Cardiac muscle cell (in vitro differentiated cells and primary cell): Measurements from ENCODE around the gene PIK3R5. TPM values are rescaled to one million over a fixed set of nuclear protein-coding genes. Genes with fewer than 3 reads are reported as not detected.

Experiments used
- DNase-seq, 2 donors: peaks; one replicate each; pipeline versions ENCODE4 v3.0.0 to v3.0.0-alpha.2; 2010 to 2017; ENCODE audit warnings: low read depth in 1 of 2, low spot score in 1 of 2
- H3K27ac ChIP-seq: fragments of 200-600 bp; sonication (generic); 2 replicates; pipeline ENCODE4 v1.5.1; 2016
- H3K27me3 ChIP-seq: fragments of 200-600 bp; sonication (generic); 2 replicates; pipeline ENCODE4 v1.6.0; 2016; ENCODE audit warnings: control low read depth
- H3K36me3 ChIP-seq: fragments of 200-600 bp; sonication (generic); 2 replicates; pipeline ENCODE4 v1.5.1; 2016; ENCODE audit warnings: control low read depth
- H3K4me1 ChIP-seq: fragments of 200-600 bp; sonication (generic); 2 replicates; pipeline ENCODE4 v1.8.1; 2017; ENCODE audit warnings: low read depth, mild to moderate bottlenecking, mixed run types
- H3K4me3 ChIP-seq: fragments of 200-600 bp; sonication (generic); 2 replicates; pipeline ENCODE4 v1.5.1; 2016; ENCODE audit warnings: mild to moderate bottlenecking
- H3K9me3 ChIP-seq: fragments of 200-600 bp; sonication (generic); 2 replicates; pipeline ENCODE4 v1.5.1; 2017; ENCODE audit warnings: low read depth, mild to moderate bottlenecking, control low read depth
- polyA plus RNA-seq: library from polyadenylated mRNA; unstranded; fragments of >200 nt; fragmentation: Nextera tagmentation; extraction: Ambion mirVana; gene quantifications from 2 replicates; pipeline ENCODE4 v1.2.1, GENCODE V29; 2016
- total RNA-seq: library from RNA; depleted of rRNA; stranded (reverse); fragments of >200 nt; gene quantifications from 2 replicates; pipeline ENCODE4 v1.2.3, GENCODE V29; 2016
- TF ChIP-seq, protein P1 (sequence below): IDR thresholded peaks from 2 replicates; pipeline ENCODE4 v1.5.1; 2012; ENCODE audit warnings: low read depth, mild to moderate bottlenecking, low read length

PIK3R5 gene
- total and polyA plus RNA-seq, 2 experiments from 2014 or later: 0.09 to 0.38 TPM

DNA sequence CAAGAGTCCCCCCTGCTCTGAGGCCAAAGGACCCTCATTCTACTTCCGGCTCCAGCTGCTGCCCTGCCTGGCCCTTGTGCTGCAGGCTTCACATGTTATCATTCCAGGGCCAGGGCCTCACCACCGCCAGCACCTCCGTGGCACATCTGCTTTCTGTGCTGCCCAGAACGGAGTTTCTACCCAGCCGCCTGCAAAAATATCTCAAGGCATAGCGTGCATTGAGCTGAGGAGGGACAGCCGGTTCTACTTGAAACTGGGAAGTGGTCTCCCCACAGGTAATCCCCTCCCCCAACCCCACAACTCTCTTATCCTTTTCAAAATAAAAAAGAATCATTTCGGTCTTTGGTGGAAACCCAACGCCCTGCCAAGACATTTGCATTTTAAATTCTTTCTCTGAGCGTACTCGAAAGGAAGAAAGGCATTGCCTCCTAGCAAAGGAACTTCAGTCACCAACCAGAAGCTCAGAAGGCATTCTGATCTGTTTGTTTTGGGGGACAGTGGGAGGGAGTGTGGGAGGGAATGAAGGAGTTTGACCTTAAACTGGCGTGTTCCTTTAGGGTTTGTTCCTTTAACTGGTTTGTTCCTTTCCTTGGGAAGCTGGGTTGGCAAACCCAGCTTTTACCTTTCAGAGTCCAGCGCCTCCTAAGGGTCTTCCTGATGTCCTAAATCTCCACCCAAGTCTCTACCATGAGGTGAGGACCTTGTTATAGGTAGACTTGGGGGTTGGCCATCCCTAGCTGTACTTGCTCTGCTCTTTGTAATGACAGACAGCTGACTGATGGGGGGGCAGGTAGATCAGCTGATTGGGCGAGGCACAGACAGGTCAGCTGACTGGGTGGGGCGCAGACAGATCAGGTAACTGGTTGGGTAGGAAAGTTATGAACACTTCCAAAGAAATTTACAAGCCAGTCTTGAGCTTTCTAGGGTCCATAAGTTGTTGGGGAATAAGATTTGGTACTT is 64.6 kb downstream of the PIK3R5 start:
- no peak overlapping the region for H3K4me3 ChIP-seq

DNA sequence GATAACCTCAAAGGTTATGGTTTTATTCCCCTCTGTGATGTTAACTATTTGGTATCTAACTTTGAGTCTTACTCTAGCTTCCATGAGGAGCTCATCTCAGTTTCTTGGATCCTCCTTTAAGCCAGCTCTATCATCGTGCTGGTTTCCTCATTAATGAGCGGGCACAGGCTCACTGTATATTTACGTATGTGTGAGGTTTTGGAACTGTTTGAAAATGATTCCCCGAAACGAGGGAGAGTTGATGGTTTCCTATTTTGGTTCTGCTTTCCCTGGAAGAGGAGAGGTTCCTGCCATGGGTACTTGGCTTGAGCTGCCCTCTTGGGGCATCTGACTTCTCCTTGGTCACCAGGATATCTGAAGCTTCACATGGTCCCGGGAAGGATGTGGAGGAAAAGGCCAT is 65.3 kb downstream of the PIK3R5 start:
- no peak for DNase-seq
- Histone ChIP-seq H3K27ac (no peak overlapping the region), H3K4me1 (no peaks in the 10 kb centered on the region), H3K9me3 (no peaks in the 10 kb centered on the region), H3K27me3 (no peaks in the 10 kb centered on the region), H3K4me3 (no peak overlapping the region), H3K36me3 (no peaks in the 10 kb centered on the region)
- TF ChIP-seq, protein P1, sequence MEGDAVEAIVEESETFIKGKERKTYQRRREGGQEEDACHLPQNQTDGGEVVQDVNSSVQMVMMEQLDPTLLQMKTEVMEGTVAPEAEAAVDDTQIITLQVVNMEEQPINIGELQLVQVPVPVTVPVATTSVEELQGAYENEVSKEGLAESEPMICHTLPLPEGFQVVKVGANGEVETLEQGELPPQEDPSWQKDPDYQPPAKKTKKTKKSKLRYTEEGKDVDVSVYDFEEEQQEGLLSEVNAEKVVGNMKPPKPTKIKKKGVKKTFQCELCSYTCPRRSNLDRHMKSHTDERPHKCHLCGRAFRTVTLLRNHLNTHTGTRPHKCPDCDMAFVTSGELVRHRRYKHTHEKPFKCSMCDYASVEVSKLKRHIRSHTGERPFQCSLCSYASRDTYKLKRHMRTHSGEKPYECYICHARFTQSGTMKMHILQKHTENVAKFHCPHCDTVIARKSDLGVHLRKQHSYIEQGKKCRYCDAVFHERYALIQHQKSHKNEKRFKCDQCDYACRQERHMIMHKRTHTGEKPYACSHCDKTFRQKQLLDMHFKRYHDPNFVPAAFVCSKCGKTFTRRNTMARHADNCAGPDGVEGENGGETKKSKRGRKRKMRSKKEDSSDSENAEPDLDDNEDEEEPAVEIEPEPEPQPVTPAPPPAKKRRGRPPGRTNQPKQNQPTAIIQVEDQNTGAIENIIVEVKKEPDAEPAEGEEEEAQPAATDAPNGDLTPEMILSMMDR: no peak

More for the DNA sequence above, 64.6 kb downstream of the PIK3R5 start:
- H3K9me3 ChIP-seq: no peaks in the 10 kb centered on the region
- DNase-seq: no peak
- no peaks in the 10 kb centered on the region for H3K36me3 ChIP-seq
- H3K27me3 ChIP-seq: no peaks in the 10 kb centered on the region
- no peaks in the 10 kb centered on the region for H3K4me1 ChIP-seq
- TF ChIP-seq, protein P1: no peak
- H3K27ac ChIP-seq: no peak overlapping the region

DNA sequence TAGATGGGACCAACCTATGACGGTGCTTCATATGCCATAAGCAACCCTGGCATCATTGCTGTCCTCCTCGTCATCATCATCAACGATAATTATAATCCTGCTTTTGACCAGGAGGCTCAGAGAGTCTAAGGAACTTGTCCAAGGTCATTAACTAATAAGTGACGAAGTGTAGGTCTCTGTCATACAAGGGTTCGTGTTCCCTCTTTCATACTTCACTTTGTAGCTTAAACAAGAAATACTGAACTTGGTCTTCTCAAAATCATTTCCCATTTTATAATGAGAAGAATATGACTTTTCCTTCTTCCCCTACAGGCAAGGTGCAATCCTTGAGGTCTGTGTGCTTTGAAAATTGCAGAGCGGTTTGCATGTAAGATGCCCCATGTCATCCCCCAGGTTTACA is 66.9 kb downstream of the PIK3R5 start:
- no peaks in the 10 kb centered on the region for H3K4me1 ChIP-seq
- DNase-seq: no peak
- no peak overlapping the region for H3K27ac ChIP-seq
- no peaks in the 10 kb centered on the region for H3K27me3 ChIP-seq
- H3K9me3 ChIP-seq: no peaks in the 10 kb centered on the region
- H3K4me3 ChIP-seq: no peak overlapping the region
- TF ChIP-seq, protein P1: no peak
- H3K36me3 ChIP-seq: no peaks in the 10 kb centered on the region

DNA sequence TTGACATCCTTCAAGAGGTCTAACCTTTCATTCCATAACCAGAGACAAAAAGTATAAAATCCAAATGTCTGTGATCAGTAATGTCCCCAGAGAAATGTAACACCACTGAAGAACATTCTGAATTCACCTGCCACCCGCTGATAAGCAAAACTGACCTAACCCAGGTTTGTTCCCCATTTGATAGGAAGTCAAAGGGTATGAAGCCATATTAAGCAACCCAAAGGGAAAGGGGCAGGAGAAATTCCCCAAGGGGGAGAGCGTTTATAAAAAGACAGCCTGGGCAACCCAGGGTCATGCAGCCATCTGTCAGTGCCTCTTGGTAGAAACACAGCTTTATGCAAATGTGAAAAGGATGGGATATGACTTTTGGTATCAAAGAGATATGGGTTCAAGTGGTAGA is 67.4 kb downstream of the PIK3R5 start:
- H3K27ac ChIP-seq: no peak overlapping the region
- H3K4me3 ChIP-seq: no peak overlapping the region
- no peak for DNase-seq
- no peaks in the 10 kb centered on the region for H3K27me3 ChIP-seq
- H3K4me1 ChIP-seq: no peaks in the 10 kb centered on the region
- TF ChIP-seq, protein P1: no peak
- no peaks in the 10 kb centered on the region for H3K9me3 ChIP-seq
- H3K36me3 ChIP-seq: no peaks in the 10 kb centered on the region

DNA sequence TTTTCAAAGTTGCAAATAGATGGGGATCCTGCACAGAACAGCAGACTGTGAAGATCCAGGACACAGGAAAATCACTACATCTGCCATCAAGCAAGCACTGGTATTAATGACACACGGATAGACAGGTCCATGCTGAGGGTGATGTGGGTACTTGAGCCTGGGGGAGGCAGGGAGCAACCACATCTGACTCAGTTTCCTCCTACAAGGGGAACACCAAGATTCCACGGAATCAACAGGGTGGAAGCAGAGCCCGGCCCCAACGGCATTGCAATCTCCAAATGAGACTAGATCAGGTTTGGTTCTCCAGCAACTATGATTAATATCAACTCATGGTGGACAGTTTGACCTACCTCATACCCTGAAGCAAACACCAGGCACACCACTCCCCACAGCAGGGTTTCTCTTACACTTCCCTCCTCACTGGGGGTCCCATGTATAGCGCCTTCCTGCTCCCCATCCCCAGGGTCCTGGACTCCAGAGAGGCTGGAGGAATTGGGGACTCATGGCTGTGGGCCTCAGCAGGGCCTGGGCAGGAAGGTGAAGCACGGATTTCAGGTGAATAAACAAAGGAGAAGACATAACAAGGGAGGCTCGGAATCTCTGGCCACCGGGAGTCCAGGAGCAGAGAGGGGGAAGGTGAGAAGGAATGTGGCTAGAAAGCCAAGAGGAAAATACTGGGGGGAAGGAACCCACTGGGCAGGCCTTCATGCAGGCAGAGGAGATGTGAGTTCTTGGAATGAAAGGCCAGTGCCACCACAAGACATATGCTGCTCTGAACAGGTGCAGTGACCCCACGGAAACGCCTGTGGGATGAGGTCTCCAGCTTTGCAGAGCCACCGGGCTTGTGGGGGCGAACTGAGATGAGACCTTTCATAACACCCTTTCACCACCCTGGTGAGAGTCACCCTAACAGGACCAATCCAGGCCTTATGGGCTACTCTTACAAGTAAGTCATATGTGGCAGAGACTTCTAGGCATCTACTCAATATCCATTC is 68.6 kb downstream of the PIK3R5 start:
- TF ChIP-seq, protein P1: no peak
- Histone ChIP-seq H3K27ac (no peak overlapping the region), H3K27me3 (no peaks in the 10 kb centered on the region), H3K9me3 (no peaks in the 10 kb centered on the region), H3K36me3 (no peaks in the 10 kb centered on the region), H3K4me3 (no peak overlapping the region), H3K4me1 (no peaks in the 10 kb centered on the region)
- no peak for DNase-seq
